SH-SY5Y (cell line): ENCODE results near the gene PXYLP1.

Experiments used
- GATA2 ChIP-seq: IDR thresholded peaks from 2 replicates; pipeline ENCODE4 v1.6.1; 2011; ENCODE audit warnings: mild to moderate bottlenecking, low read depth, low read length
- GATA3 ChIP-seq: IDR thresholded peaks from 2 replicates; pipeline ENCODE4 v1.6.1; 2011; ENCODE audit warnings: low read depth, mild to moderate bottlenecking, low read length, moderate library complexity

DNA sequence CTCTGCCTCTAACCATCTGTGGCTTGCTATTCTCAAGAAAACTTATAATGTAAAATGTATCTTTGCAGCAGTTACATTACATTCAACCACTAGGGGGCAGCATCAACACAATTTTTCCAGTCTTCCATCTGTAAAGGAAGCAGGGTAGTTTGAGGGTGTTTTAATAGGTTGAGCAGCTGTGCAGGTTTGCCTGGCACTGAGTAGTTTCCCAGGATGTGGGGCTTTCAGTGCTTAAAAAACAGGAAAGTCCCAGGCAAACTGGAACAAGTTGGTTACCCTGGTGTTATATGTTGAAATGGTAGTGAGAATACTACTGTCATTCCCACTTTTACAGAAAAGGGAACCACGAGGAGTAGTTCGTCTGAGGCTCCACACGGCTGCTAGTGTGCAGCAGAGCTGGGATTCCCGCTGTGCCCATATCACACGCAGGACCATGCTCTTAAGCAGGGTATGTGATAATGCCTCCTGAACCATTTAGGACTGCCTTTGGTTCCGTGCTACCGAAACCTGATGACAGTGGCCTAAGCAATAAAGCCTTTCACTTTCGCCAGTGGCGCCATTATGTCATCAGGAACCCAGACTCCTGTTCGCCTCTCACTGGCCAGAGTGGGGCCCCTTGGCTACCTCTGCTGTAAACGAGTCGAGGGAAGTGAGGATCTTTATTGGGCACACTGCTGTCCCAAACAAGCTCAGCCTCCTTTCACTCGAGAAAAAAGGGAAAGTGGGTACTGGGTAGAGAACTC lies 72.0 kb downstream of the PXYLP1 start:
- no peak for TF ChIP-seq GATA3
- no peak for TF ChIP-seq GATA2
